Parathyroid adenoma (tissue), 2 donors: ENCODE results near the gene CD44.

Experiments used
- H2AFZ ChIP-seq: fragments of 300-600 bp; sonication (generic); one replicate; pipeline ENCODE4 v1.7.0; 2017; ENCODE audit warnings: antibody characterized with exemption, mild to moderate bottlenecking
- H3K27ac ChIP-seq: fragments of 300-600 bp; sonication (generic); one replicate; pipeline ENCODE4 v1.7.0; 2017
- H3K27me3 ChIP-seq: fragments of 300-600 bp; sonication (generic); one replicate; pipeline ENCODE4 v1.7.0; 2017; ENCODE audit warnings: low read length; ENCODE audit not compliant: control insufficient read depth, insufficient read depth
- H3K36me3 ChIP-seq: fragments of 300-600 bp; sonication (generic); one replicate; pipeline ENCODE4 v1.7.0; 2017; ENCODE audit warnings: low read length; ENCODE audit not compliant: control insufficient read depth, insufficient read depth
- H3K4me1 ChIP-seq: fragments of 300-600 bp; sonication (generic); one replicate; pipeline ENCODE4 v1.7.0; 2017; ENCODE audit warnings: control low read depth
- H3K4me2 ChIP-seq: fragments of 300-600 bp; sonication (generic); one replicate; pipeline ENCODE4 v1.7.0; 2017; ENCODE audit warnings: low read length
- H3K4me3 ChIP-seq: fragments of 300-600 bp; sonication (generic); one replicate; pipeline ENCODE4 v1.7.0; 2017; ENCODE audit warnings: low read depth, low read length
- H3K79me2 ChIP-seq: fragments of 300-600 bp; sonication (generic); one replicate; pipeline ENCODE4 v1.7.0; 2017; ENCODE audit warnings: control low read depth
- H3K9ac ChIP-seq: fragments of 300-600 bp; sonication (generic); one replicate; pipeline ENCODE4 v1.7.0; 2017; ENCODE audit warnings: mild to moderate bottlenecking
- H3K9me3 ChIP-seq: fragments of 300-600 bp; sonication (generic); one replicate; pipeline ENCODE4 v1.7.0; 2017; ENCODE audit warnings: low read length; ENCODE audit not compliant: control insufficient read depth
- TF ChIP-seq, protein P1 (sequence below): fragments of 300-600 bp; sonication (generic); IDR thresholded peaks from one replicate; pipeline ENCODE4 v1.7.0; 2017; ENCODE audit warnings: antibody characterized with exemption, mild to moderate bottlenecking
- donor health status: primary hyperparathyroidism.

The CD44 gene

DNA sequence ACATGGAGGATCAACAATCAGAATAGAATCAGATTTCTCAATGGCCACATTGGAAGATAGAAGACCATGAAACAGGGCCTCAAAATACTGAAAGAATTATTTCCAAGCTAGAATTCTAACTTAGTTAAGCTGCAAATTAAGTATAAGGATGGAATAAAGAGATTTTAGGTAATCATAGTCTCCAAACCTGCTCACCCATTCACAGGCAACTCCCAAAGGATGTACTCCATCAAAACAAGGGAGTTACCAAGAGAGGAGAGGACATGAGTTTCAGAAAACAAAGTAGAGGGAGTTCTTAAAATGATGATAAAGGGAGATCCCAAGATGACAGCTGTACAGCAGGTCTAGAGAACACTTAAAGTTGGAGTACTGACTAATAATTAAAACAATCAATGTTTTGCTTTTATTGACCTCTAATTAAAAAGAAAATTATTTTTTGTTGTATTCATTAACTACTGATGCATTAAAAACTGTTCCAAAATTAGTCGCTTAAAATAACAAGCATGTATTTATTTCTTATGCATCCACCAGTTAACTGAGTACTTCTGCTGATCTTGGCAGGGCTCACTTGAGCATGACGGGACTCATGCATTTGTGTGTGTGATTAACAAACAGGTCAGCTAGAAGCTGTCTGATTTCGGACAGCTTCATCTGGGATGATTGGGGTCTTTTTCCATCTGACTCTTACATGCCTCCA is 95.6 kb downstream of the CD44 start:
- no peaks in the 10 kb centered on the region for H3K36me3 ChIP-seq
- no peak overlapping the region for H3K9ac ChIP-seq
- no peak overlapping the region for H2AFZ ChIP-seq
- no peaks in the 10 kb centered on the region for H3K9me3 ChIP-seq
- H3K27me3 ChIP-seq, result no peaks in the 10 kb centered on the region
- peaks cover 40% of the 10 kb centered on the region for H3K4me1 ChIP-seq
- H3K79me2 ChIP-seq, result no peaks in the 10 kb centered on the region
- TF ChIP-seq, protein P1, sequence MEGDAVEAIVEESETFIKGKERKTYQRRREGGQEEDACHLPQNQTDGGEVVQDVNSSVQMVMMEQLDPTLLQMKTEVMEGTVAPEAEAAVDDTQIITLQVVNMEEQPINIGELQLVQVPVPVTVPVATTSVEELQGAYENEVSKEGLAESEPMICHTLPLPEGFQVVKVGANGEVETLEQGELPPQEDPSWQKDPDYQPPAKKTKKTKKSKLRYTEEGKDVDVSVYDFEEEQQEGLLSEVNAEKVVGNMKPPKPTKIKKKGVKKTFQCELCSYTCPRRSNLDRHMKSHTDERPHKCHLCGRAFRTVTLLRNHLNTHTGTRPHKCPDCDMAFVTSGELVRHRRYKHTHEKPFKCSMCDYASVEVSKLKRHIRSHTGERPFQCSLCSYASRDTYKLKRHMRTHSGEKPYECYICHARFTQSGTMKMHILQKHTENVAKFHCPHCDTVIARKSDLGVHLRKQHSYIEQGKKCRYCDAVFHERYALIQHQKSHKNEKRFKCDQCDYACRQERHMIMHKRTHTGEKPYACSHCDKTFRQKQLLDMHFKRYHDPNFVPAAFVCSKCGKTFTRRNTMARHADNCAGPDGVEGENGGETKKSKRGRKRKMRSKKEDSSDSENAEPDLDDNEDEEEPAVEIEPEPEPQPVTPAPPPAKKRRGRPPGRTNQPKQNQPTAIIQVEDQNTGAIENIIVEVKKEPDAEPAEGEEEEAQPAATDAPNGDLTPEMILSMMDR, result no peak
- H3K4me3 ChIP-seq, result no peak overlapping the region
- no peak overlapping the region for H3K4me2 ChIP-seq
- H3K27ac ChIP-seq, result peak overlapping the region; percentile 92

DNA sequence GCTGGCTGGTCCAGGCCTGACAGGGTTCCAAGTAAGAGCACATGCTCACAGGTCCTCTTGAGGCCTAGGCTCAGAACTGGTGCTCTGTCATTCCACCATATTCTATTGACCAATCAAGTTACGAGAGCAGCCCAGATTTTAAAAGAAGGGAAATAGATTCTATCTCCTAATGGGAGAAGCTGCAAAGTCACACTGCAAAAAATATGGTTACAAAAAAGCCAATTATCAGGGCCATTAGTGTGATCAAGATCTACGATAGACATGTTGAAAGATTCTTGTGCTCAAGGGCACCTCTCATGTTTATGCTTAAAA is 96.1 kb downstream of the CD44 start:
- H2AFZ ChIP-seq, result no peak overlapping the region
- no peaks in the 10 kb centered on the region for H3K36me3 ChIP-seq
- H3K4me1 ChIP-seq, result peaks cover 40% of the 10 kb centered on the region
- no peak overlapping the region for H3K4me2 ChIP-seq
- H3K9me3 ChIP-seq, result no peaks in the 10 kb centered on the region
- H3K27me3 ChIP-seq, result no peaks in the 10 kb centered on the region
- H3K27ac ChIP-seq, result peak overlapping the region; percentile 92
- H3K4me3 ChIP-seq, result no peak overlapping the region
- no peak overlapping the region for H3K9ac ChIP-seq
- TF ChIP-seq, protein P1, result no peak
- H3K79me2 ChIP-seq, result no peaks in the 10 kb centered on the region

DNA sequence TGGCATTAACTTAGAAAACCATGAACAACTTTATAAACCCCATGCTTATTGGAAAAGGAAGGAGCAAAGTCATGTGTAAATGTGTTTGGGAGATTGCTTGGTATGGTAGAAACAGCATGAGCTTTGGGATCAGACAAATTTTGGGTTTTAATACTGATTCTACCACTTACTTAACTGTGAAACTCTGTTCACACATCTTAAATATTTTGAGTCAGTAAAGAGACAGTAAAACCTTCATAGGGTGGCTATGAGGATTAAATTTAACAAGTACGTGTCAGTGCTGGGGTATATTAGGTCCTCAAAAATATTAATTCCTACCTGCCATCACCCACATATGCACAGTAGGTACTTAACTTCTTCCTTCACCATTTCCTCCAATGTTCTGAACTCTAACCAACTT is 96.5 kb downstream of the CD44 start:
- Histone ChIP-seq H3K36me3 (no peaks in the 10 kb centered on the region), H3K27ac (peak overlapping the region; percentile 92), H3K27me3 (no peaks in the 10 kb centered on the region), H3K4me3 (no peak overlapping the region), H3K9me3 (no peaks in the 10 kb centered on the region), H3K4me2 (no peak overlapping the region), H3K9ac (no peak overlapping the region), H3K79me2 (no peaks in the 10 kb centered on the region), H3K4me1 (peaks cover 40% of the 10 kb centered on the region), H2AFZ (no peak overlapping the region)
- TF ChIP-seq, protein P1, result no peak

DNA sequence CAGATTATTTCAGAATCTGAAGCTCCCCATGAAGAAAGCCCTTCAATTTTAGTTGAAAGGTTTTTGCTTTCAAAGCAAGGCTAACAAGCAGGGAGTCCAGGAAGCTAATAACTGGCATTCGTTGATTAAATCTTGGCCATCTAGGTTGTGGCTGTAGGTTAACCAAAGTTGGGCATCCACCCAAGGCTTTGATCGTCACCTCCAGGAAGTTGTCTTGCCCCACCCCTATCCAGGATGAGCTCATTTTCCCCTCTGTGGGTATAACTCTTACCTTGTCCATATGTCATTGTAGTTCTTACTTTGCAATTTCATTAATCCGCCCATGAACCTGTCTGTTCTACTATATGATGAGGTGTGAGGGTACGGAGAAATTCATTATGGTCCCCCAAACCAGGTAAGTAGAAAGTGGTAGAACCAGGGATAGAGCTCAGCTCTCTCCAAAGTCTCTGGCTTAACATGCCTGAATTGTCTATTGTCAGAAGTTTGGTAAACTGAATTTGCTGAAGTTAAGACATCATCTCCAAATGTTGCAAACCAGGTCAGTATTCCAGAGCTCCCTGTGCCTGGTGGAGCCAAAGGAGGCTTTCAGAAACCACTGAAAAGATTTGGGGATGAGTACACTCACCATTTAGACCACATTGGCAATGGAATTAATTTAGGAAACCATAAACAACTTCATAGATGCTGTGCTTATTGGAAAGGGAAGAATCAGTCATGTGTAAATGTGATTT is 97.1 kb downstream of the CD44 start:
- Histone ChIP-seq H3K9ac (no peak overlapping the region), H3K9me3 (no peaks in the 10 kb centered on the region), H3K4me3 (no peak overlapping the region), H3K4me1 (peaks cover 40% of the 10 kb centered on the region), H2AFZ (peak overlapping the region; percentile 64), H3K27me3 (no peaks in the 10 kb centered on the region), H3K36me3 (no peaks in the 10 kb centered on the region), H3K4me2 (no peak overlapping the region), H3K27ac (peak overlapping the region; percentile 92), H3K79me2 (no peaks in the 10 kb centered on the region)
- TF ChIP-seq, protein P1, result no peak

DNA sequence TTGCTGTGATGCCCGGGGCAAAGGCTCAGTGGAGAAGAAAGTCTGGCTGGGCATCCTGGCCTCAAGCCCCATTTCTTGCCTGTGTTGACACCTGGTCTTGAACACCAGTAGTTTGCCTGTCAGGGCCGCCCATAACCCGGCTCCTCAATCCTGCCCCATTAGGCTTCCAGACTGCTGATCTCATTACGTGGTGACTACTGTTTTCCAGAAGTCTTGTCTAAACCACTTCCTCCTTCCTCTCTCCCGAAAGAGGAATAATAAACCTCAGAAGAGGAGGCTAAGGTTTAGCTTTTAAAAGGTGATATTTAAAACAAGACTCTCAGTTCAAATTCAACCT is 97.7 kb downstream of the CD44 start:
- TF ChIP-seq, protein P1, result no peak
- Histone ChIP-seq H3K36me3 (no peaks in the 10 kb centered on the region), H3K9ac (no peak overlapping the region), H3K9me3 (no peaks in the 10 kb centered on the region), H3K27me3 (no peaks in the 10 kb centered on the region), H3K4me2 (no peak overlapping the region), H2AFZ (peak overlapping the region; percentile 64), H3K4me1 (peaks cover 40% of the 10 kb centered on the region), H3K27ac (peak overlapping the region; percentile 92), H3K79me2 (no peaks in the 10 kb centered on the region), H3K4me3 (no peak overlapping the region)
